ENCODE data around the gene KAZN. TPM values are rescaled to one million over a fixed set of nuclear protein-coding genes. Genes with fewer than 3 reads are reported as not detected.
A peak's percentile ranks its signal among the peaks of the same experiment; 100 is the strongest.

KAZN gene
- polyA plus RNA-seq, 1 donor (not counting 4 experiments of a cell fraction or from before 2014, with no cell fraction given) = 5.9 TPM

- no peak overlapping the region for H3K4me2 ChIP-seq (ENCODE audit: control insufficient read depth, extremely low read depth, insufficient read depth, low read depth, low read length)
- no peak overlapping the region for H2AFZ ChIP-seq (ENCODE audit: control insufficient read depth, low read length)
- H3K9me3 ChIP-seq (ENCODE audit: control insufficient read depth, low read depth, low read length) = peaks cover 2% of the 10 kb centered on the region
- no peak for FAIRE-seq
- DNase-seq (ENCODE audit: low read depth, low spot score) = no peak
- no peaks in the 10 kb centered on the region for H3K4me1 ChIP-seq (ENCODE audit: control insufficient read depth, extremely low read depth, insufficient read depth, low read length)
- no peaks in the 10 kb centered on the region for H3K36me3 ChIP-seq (ENCODE audit: control insufficient read depth in 2 of 2, extremely low read depth in 1 of 2, insufficient read depth in 2 of 2, low read length in 2 of 2)
- no peaks in the 10 kb centered on the region for H4K20me1 ChIP-seq (ENCODE audit: control insufficient read depth, extremely low read depth, insufficient read depth, low read length)
- H3K4me3 ChIP-seq (ENCODE audit: control insufficient read depth in 2 of 3, extremely low read depth in 1 of 3, insufficient read depth in 2 of 3, low read depth in 1 of 3, low read length in 3 of 3) = no peak overlapping the region
- TF ChIP-seq EZH2 (IDR thresholded peaks at IDR 0.05; ENCODE audit: low read length) = no peak
- TF ChIP-seq, protein P1, sequence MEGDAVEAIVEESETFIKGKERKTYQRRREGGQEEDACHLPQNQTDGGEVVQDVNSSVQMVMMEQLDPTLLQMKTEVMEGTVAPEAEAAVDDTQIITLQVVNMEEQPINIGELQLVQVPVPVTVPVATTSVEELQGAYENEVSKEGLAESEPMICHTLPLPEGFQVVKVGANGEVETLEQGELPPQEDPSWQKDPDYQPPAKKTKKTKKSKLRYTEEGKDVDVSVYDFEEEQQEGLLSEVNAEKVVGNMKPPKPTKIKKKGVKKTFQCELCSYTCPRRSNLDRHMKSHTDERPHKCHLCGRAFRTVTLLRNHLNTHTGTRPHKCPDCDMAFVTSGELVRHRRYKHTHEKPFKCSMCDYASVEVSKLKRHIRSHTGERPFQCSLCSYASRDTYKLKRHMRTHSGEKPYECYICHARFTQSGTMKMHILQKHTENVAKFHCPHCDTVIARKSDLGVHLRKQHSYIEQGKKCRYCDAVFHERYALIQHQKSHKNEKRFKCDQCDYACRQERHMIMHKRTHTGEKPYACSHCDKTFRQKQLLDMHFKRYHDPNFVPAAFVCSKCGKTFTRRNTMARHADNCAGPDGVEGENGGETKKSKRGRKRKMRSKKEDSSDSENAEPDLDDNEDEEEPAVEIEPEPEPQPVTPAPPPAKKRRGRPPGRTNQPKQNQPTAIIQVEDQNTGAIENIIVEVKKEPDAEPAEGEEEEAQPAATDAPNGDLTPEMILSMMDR (optimal IDR thresholded peaks at IDR 0.05 in 1 of 3, IDR thresholded peaks at IDR 0.05 in 1 of 3, conservative IDR thresholded peaks at IDR 0.05 in 1 of 3; ENCODE audit: extremely low read depth in 1 of 3, insufficient read depth in 2 of 3, low read length in 3 of 3) = no peak
- dilution Hi-C loops (cut with MboI; ENCODE audit: extremely low pct_ligation_motif_present, low sequenced_read_pairs) = no loop called here
- H3K27me3 ChIP-seq (ENCODE audit: control insufficient read depth, extremely low read depth, insufficient read depth, low read length) = no peaks in the 10 kb centered on the region
- no peak overlapping the region for H3K27ac ChIP-seq (ENCODE audit: control insufficient read depth, insufficient read depth, low read length)
- no peak overlapping the region for H3K9ac ChIP-seq (ENCODE audit: control insufficient read depth, extremely low read depth, insufficient read depth, low read length)
- H3K9me1 ChIP-seq (ENCODE audit: control insufficient read depth, extremely low read depth, insufficient read depth, low read length) = no peaks in the 10 kb centered on the region
- no peaks in the 10 kb centered on the region for H3K79me2 ChIP-seq (ENCODE audit: control insufficient read depth, insufficient read depth, low read length)
Measured at GRCh38 chr1:14803002-14803789, 204.7 kb downstream of the KAZN start.

- Histone ChIP-seq H2AFZ (ENCODE audit: control insufficient read depth, low read length) (no peak overlapping the region), H3K79me2 (ENCODE audit: control insufficient read depth, insufficient read depth, low read length) (no peaks in the 10 kb centered on the region), H3K36me3 (ENCODE audit: control insufficient read depth in 2 of 2, extremely low read depth in 1 of 2, insufficient read depth in 2 of 2, low read length in 2 of 2) (no peaks in the 10 kb centered on the region), H3K9me3 (ENCODE audit: control insufficient read depth, low read depth, low read length) (peaks cover 2% of the 10 kb centered on the region), H3K9me1 (ENCODE audit: control insufficient read depth, extremely low read depth, insufficient read depth, low read length) (no peaks in the 10 kb centered on the region), H3K4me2 (ENCODE audit: control insufficient read depth, extremely low read depth, insufficient read depth, low read depth, low read length) (no peak overlapping the region), H3K27me3 (ENCODE audit: control insufficient read depth, extremely low read depth, insufficient read depth, low read length) (no peaks in the 10 kb centered on the region), H3K4me3 (ENCODE audit: control insufficient read depth in 2 of 3, extremely low read depth in 1 of 3, insufficient read depth in 2 of 3, low read depth in 1 of 3, low read length in 3 of 3) (no peak overlapping the region), H3K27ac (ENCODE audit: control insufficient read depth, insufficient read depth, low read length) (no peak overlapping the region), H3K4me1 (ENCODE audit: control insufficient read depth, extremely low read depth, insufficient read depth, low read length) (no peaks in the 10 kb centered on the region), H4K20me1 (ENCODE audit: control insufficient read depth, extremely low read depth, insufficient read depth, low read length) (no peaks in the 10 kb centered on the region), H3K9ac (ENCODE audit: control insufficient read depth, extremely low read depth, insufficient read depth, low read length) (no peak overlapping the region)
- dilution Hi-C loops (cut with MboI; ENCODE audit: extremely low pct_ligation_motif_present, low sequenced_read_pairs) = no loop called here
- TF ChIP-seq EZH2 (IDR thresholded peaks at IDR 0.05; ENCODE audit: low read length) = no peak
- TF ChIP-seq, protein P1 (optimal IDR thresholded peaks at IDR 0.05 in 1 of 3, IDR thresholded peaks at IDR 0.05 in 1 of 3, conservative IDR thresholded peaks at IDR 0.05 in 1 of 3; ENCODE audit: extremely low read depth in 1 of 3, insufficient read depth in 2 of 3, low read length in 3 of 3) = peak; percentile 55 to 78 (median 74)
- DNase-seq (ENCODE audit: low read depth, low spot score) = no peak
- peak; percentile 48 for FAIRE-seq
Measured at GRCh38 chr1:14804626-14805025, 206.1 kb downstream of the KAZN start.
